A549 (cell line): ENCODE data around the gene TRAPPC2L. TPM values are rescaled to one million over a fixed set of nuclear protein-coding genes. Genes with fewer than 3 reads are reported as not detected.

ENCODE experiments used
- ATAC-seq, 2 experiments: fragments of 200-7000 bp in 1 of 2; fragments of >200 bp in 1 of 2; cut with Nextera tagmentation in 1 of 2; cut with Tn5 transposase in 1 of 2; 3 replicates each; pipeline versions ENCODE4 v1.8.0 to v1.9.1; 2018 to 2020; ENCODE audit warnings: mild to moderate bottlenecking in 1 of 2, moderate library complexity in 1 of 2
- CTCF ChIA-PET: fragments of 300-600 bp; sonication (Branson Sonifier 250); formaldehyde crosslinking; extraction: SDS; loops from one replicate; lab custom pipeline; 2021; ENCODE audit warnings: antibody characterized with exemption, inconsistent platforms; lab: Yijun Ruan, JAX
- POLR2A ChIA-PET: fragments of 350-600 bp; formaldehyde crosslinking; extraction: SDS; loops from one replicate; lab custom pipeline; 2021; ENCODE audit warnings: antibody characterized with exemption, inconsistent platforms; lab: Yijun Ruan, JAX
- DNase-seq, 2 experiments: peaks; one replicate each; pipeline versions ENCODE4 v3.0.0 to v3.0.0-alpha.2; 2011 to 2016; ENCODE audit warnings: low read depth in 1 of 2, low spot score in 1 of 2
- FAIRE-seq: peaks from 2 replicates; lab custom pipeline; 2011; peaks lifted over from hg19 to GRCh38; lab: Jason Lieb, UNC
- H3K27ac ChIP-seq, 2 experiments: fragments of >200 bp; sonication (Bioruptor Twin); formaldehyde crosslinking; 3 replicates each; pipeline ENCODE4 v1.5.1; 2016 to 2017
- H3K4me1 ChIP-seq: fragments of >200 bp; sonication (Bioruptor Twin); formaldehyde crosslinking; 3 replicates; pipeline ENCODE4 v1.6.1; 2016
- H3K4me2 ChIP-seq: fragments of >200 bp; sonication (Bioruptor Twin); formaldehyde crosslinking; 3 replicates; pipeline ENCODE4 v1.6.1; 2016
- H3K4me3 ChIP-seq: fragments of >200 bp; sonication (Bioruptor Twin); formaldehyde crosslinking; 3 replicates; pipeline ENCODE4 v1.5.1; 2016
- H3K9me3 ChIP-seq: fragments of >200 bp; sonication (Bioruptor Twin); formaldehyde crosslinking; 3 replicates; pipeline ENCODE4 v1.6.1; 2016
- CBX2 ChIP-seq: fragments of 200-600 bp; sonication (generic); IDR thresholded peaks from 2 replicates; pipeline ENCODE4 v1.6.1; 2016; ENCODE audit warnings: low read depth, mild to moderate bottlenecking, borderline replicate concordance
- CHD4 ChIP-seq: fragments of 200-600 bp; sonication (generic); IDR thresholded peaks from 2 replicates; pipeline ENCODE4 v1.6.1; 2016; ENCODE audit warnings: antibody characterized with exemption, mild to moderate bottlenecking, borderline replicate concordance
- CTCF ChIP-seq: fragments of >200 bp; sonication (Bioruptor Twin); formaldehyde crosslinking; IDR thresholded peaks from 3 replicates; pipeline ENCODE4 v1.5.1; 2016
- EHF ChIP-seq: fragments of 250-450 bp; sonication (Bioruptor Pico); IDR thresholded peaks from 2 replicates; pipeline ENCODE4 v1.5.0; 2020; ENCODE audit warnings: mild to moderate bottlenecking
- EP300 ChIP-seq, 2 experiments: fragments of >200 bp; sonication (Bioruptor Twin); formaldehyde crosslinking; IDR thresholded peaks; 2 replicates in 1 of 2; 3 replicates in 1 of 2; pipeline ENCODE4 v1.6.1; 2016 to 2017
- FOSL2 ChIP-seq, 2 experiments: fragments of 450-650 bp in 1 of 2; fragments of >200 bp in 1 of 2; sonication (Bioruptor Twin) in 1 of 2; formaldehyde crosslinking; IDR thresholded peaks; 2 replicates each; pipeline versions ENCODE4 v1.5.0 to v1.6.1; 2016 to 2020; ENCODE audit warnings: mild to moderate bottlenecking in 1 of 2, moderate library complexity in 1 of 2
- FOXS1 ChIP-seq: fragments of 250-450 bp; sonication (Bioruptor Pico); IDR thresholded peaks from 2 replicates; pipeline ENCODE4 v1.5.0; 2020; ENCODE audit warnings: mild to moderate bottlenecking, moderate library complexity
- HMGXB4 ChIP-seq: fragments of 250-450 bp; sonication (Bioruptor Pico); IDR thresholded peaks from 2 replicates; pipeline ENCODE4 v1.5.0; 2021; ENCODE audit warnings: mild to moderate bottlenecking, moderate library complexity, borderline replicate concordance
- HOXA7 ChIP-seq: fragments of 250-450 bp; sonication (Bioruptor Pico); IDR thresholded peaks from 2 replicates; pipeline ENCODE4 v1.5.0; 2020; ENCODE audit warnings: mild to moderate bottlenecking, moderate library complexity
- HOXB13 ChIP-seq: fragments of 250-450 bp; sonication (Bioruptor Pico); IDR thresholded peaks from 2 replicates; pipeline ENCODE4 v1.5.0; 2020; ENCODE audit warnings: low read depth, mild to moderate bottlenecking, moderate library complexity
- JUNB ChIP-seq: fragments of >200 bp; sonication (Bioruptor Twin); formaldehyde crosslinking; IDR thresholded peaks from 2 replicates; pipeline ENCODE4 v1.6.1; 2016
- KDM1A ChIP-seq: fragments of 200-600 bp; sonication (generic); IDR thresholded peaks from 2 replicates; pipeline ENCODE4 v1.6.1; 2016; ENCODE audit warnings: low read depth, mild to moderate bottlenecking
- MAFK ChIP-seq: fragments of 450-650 bp; IDR thresholded peaks from 2 replicates; pipeline ENCODE4 v1.6.1; 2014; ENCODE audit not compliant: partially characterized antibody
- MAX ChIP-seq: IDR thresholded peaks from 2 replicates; pipeline ENCODE4 v1.6.1; 2012
- MAZ ChIP-seq: fragments of 150-350 bp; IDR thresholded peaks from 2 replicates; pipeline ENCODE4 v1.6.1; 2014; ENCODE audit warnings: antibody characterized with exemption, low read depth, low read length, borderline replicate concordance
- PBX3 ChIP-seq: IDR thresholded peaks from 2 replicates; pipeline ENCODE4 v1.6.1; 2012
- PHF8 ChIP-seq: fragments of 200-600 bp; sonication (generic); IDR thresholded peaks from 2 replicates; pipeline ENCODE4 v1.6.1; 2016; ENCODE audit warnings: low read depth, mild to moderate bottlenecking, antibody characterized with exemption, moderate library complexity, borderline replicate concordance
- POLR2A ChIP-seq: IDR thresholded peaks from 2 replicates; pipeline ENCODE4 v1.6.1; 2012; ENCODE audit warnings: mild to moderate bottlenecking, low read length
- POLR2AphosphoS2 ChIP-seq: conservative IDR thresholded peaks from 2 replicates; pipeline ENCODE4 v1.6.1; 2012; ENCODE audit warnings: low read length, improper control_type of control experiment, inconsistent platforms
- RAD21 ChIP-seq, 2 experiments: fragments of >200 bp in 1 of 2; sonication (Bioruptor Twin) in 1 of 2; formaldehyde crosslinking in 1 of 2; IDR thresholded peaks in 1 of 2; conservative IDR thresholded peaks in 1 of 2; 2 replicates in 1 of 2; 3 replicates in 1 of 2; pipeline ENCODE4 v1.6.1; 2012 to 2018; ENCODE audit warnings: inconsistent platforms in 1 of 2
- RARB ChIP-seq: fragments of 250-450 bp; sonication (Bioruptor Pico); IDR thresholded peaks from 2 replicates; pipeline ENCODE4 v1.8.0; 2021; ENCODE audit warnings: mild to moderate bottlenecking, moderate library complexity
- REST ChIP-seq: fragments of 200-600 bp; sonication (generic); IDR thresholded peaks from 2 replicates; pipeline ENCODE4 v1.6.1; 2016; ENCODE audit warnings: antibody characterized with exemption, mild to moderate bottlenecking, moderate library complexity
- SREBF2 ChIP-seq: fragments of 450-650 bp; IDR thresholded peaks from 2 replicates; pipeline ENCODE4 v1.6.1; 2014; ENCODE audit warnings: mild to moderate bottlenecking, moderate library complexity
- TFCP2L1 ChIP-seq: fragments of 250-450 bp; sonication (Bioruptor Pico); IDR thresholded peaks from 2 replicates; pipeline ENCODE4 v1.5.0; 2021; ENCODE audit warnings: mild to moderate bottlenecking
- ZFP36 ChIP-seq: fragments of 450-650 bp; IDR thresholded peaks from 2 replicates; pipeline ENCODE4 v1.6.1; 2014; ENCODE audit warnings: borderline replicate concordance; ENCODE audit not compliant: partially characterized antibody
- ZNF302 ChIP-seq: fragments of 250-450 bp; sonication (Bioruptor Pico); IDR thresholded peaks from 2 replicates; pipeline ENCODE4 v1.9.0; 2021; ENCODE audit warnings: inconsistent platforms, mild to moderate bottlenecking, moderate library complexity
- WGBS: methylation state at CpG from one replicate; pipeline ENCODE4 v1.1.6; 2017; ENCODE audit errors: missing lambda C conversion rate; 5-methylcytosine and 5-hydroxymethylcytosine counted together
- polyA plus RNA-seq, 4 experiments: library from polyadenylated mRNA; depleted of rRNA in 3 of 4; stranded (reverse); fragments of >200 nt; fragmentation: RNase III in 1 of 4; extraction: RNeasy Plus Mini Kit Qiagen cat#74134 plus additional on column Dnase treatment in 1 of 4; gene quantifications; 2 replicates in 3 of 4; 3 replicates in 1 of 4; pipeline ENCODE4 v1.2.3, GENCODE V29; 2011 to 2017

The TRAPPC2L gene
- polyA plus RNA-seq, 2 of the 4 experiments (the other 2 are of a cell fraction) = 70.3 to 80.2 TPM

- TF ChIP-seq KDM1A (no peak), MAFK (no peak), REST (no peak), MAZ (no peak), HOXB13 (CRISPR knock-in tag) (no peak), RARB (CRISPR knock-in tag) (no peak), CBX2 (no peak), POLR2AphosphoS2 (no peak), POLR2A (no peak), EP300 (IDR thresholded peaks at IDR 0.05) (no peak), TFCP2L1 (CRISPR knock-in tag) (no peak), FOSL2 (IDR thresholded peaks at IDR 0.05) (no peak), FOSL2 (CRISPR knock-in tag; IDR thresholded peaks at IDR 0.05) (no peak), ZFP36 (no peak), RAD21 (conservative IDR thresholded peaks at IDR 0.05 in 1 of 2, IDR thresholded peaks at IDR 0.05 in 1 of 2) (no peak), ZNF302 (CRISPR knock-in tag) (no peak), PBX3 (no peak)
- H3K4me1 ChIP-seq = no peaks in the 10 kb centered on the region
- ChIA-PET CTCF (interaction anchor here (0.7 to 1.7 kb wide), 4 partner anchors 14 to 164 kb away, joined by 3 to 5 read pairs (median 4); partner anchors contain the start of genes GALNS and TRAPPC2L), POLR2A (no interaction called here)
- no peak overlapping the region for H3K4me3 ChIP-seq
- H3K27ac ChIP-seq = no peak overlapping the region
- H3K9me3 ChIP-seq = no peaks in the 10 kb centered on the region
- FAIRE-seq (no peak), DNase-seq (no peak), ATAC-seq (no peak)
- no peak overlapping the region for H3K4me2 ChIP-seq
- WGBS = 71% methylated on average over 7 of the region's 12 CpGs
Measured at GRCh38 chr16:88900662-88901052, 43.7 kb downstream of the TRAPPC2L start.

- Histone ChIP-seq H3K4me1 (no peaks in the 10 kb centered on the region), H3K9me3 (no peaks in the 10 kb centered on the region), H3K27ac (no peak overlapping the region), H3K4me2 (no peak overlapping the region), H3K4me3 (no peak overlapping the region)
- ATAC-seq (peak in 1 of 2 experiments; percentile 20; a peak in 2 of 6 replicates), FAIRE-seq (no peak), DNase-seq (no peak)
- POLR2A ChIA-PET = no interaction called here
- CTCF ChIA-PET = interaction anchor here (1.0 to 1.3 kb wide), 3 partner anchors 13 to 45 kb away, joined by 3 to 4 read pairs (median 3); partner anchors contain the start of genes GALNS and TRAPPC2L
- WGBS = 87% methylated on average over 14 of the region's 26 CpGs
- no peak for TF ChIP-seq PHF8
- no peak for TF ChIP-seq HMGXB4
- TF ChIP-seq PBX3 = no peak
- no peak for TF ChIP-seq EHF (CRISPR knock-in tag)
- TF ChIP-seq FOXS1 (CRISPR knock-in tag) = no peak
- TF ChIP-seq CHD4 = no peak
- TF ChIP-seq SREBF2 = no peak
- no peak for TF ChIP-seq JUNB
- TF ChIP-seq ZNF302 (CRISPR knock-in tag) = no peak
- TF ChIP-seq MAX = no peak
- TF ChIP-seq CTCF = no peak
- no peak for TF ChIP-seq HOXA7
Measured at GRCh38 chr16:88901718-88902337, 44.9 kb downstream of the TRAPPC2L start.
